Osteoblast (primary cell): ENCODE data around the gene CPSF7. TPM values are rescaled to one million over a fixed set of nuclear protein-coding genes. Genes with fewer than 3 reads are reported as not detected.

Experiments
- DNase-seq: peaks from one replicate; pipeline ENCODE4 v3.0.0; 2011; ENCODE audit warnings: low spot score, mixed read lengths; ENCODE audit not compliant: insufficient read length; ENCODE audit errors: missing footprints
- H2AFZ ChIP-seq: 2 replicates; pipeline ENCODE4 v1.6.0; 2011; ENCODE audit warnings: mild to moderate bottlenecking, low read length
- H3K27ac ChIP-seq: 2 replicates; pipeline ENCODE4 v1.5.1; 2011; ENCODE audit warnings: mild to moderate bottlenecking, low read depth, low read length, moderate library complexity
- H3K27me3 ChIP-seq: 2 replicates; pipeline ENCODE4 v1.6.0; 2012; ENCODE audit warnings: mild to moderate bottlenecking, control low read depth, inconsistent platforms, low read length, moderate library complexity; ENCODE audit not compliant: insufficient read depth
- H3K36me3 ChIP-seq: 2 replicates; pipeline ENCODE4 v1.5.1; 2011; ENCODE audit warnings: mild to moderate bottlenecking, low read length, control low read depth, moderate library complexity; ENCODE audit not compliant: insufficient read depth
- H3K4me1 ChIP-seq: 2 replicates; pipeline ENCODE4 v1.5.1; 2011; ENCODE audit warnings: mild to moderate bottlenecking, low read length, control low read depth, moderate library complexity; ENCODE audit not compliant: insufficient read depth
- H3K4me2 ChIP-seq: 2 replicates; pipeline ENCODE4 v1.6.0; 2011; ENCODE audit warnings: mild to moderate bottlenecking, low read length; ENCODE audit not compliant: insufficient read depth
- H3K4me3 ChIP-seq: fragments of 200-600 bp; sonication (generic); 3 replicates; pipeline ENCODE4 v1.5.1; 2012; ENCODE audit warnings: mild to moderate bottlenecking, low read length, inconsistent platforms; ENCODE audit not compliant: insufficient read depth
- H3K79me2 ChIP-seq: 2 replicates; pipeline ENCODE4 v1.6.0; 2012; ENCODE audit warnings: mild to moderate bottlenecking, low read length, control low read depth, inconsistent platforms; ENCODE audit not compliant: insufficient read depth
- H3K9me3 ChIP-seq: 2 replicates; pipeline ENCODE4 v1.5.1; 2011; ENCODE audit warnings: low read depth, low read length, control low read depth
- H4K20me1 ChIP-seq: 2 replicates; pipeline ENCODE4 v1.6.0; 2012; ENCODE audit warnings: mild to moderate bottlenecking, low read length, control low read depth; ENCODE audit not compliant: insufficient read depth
- total RNA-seq: library from RNA; depleted of rRNA; stranded (reverse); fragments of >200 nt; gene quantifications from 2 replicates; pipeline ENCODE4 v1.2.3, GENCODE V29; 2012
- TF ChIP-seq, protein P1 (sequence below): IDR thresholded peaks from 2 replicates; pipeline ENCODE4 v1.5.1; 2011; ENCODE audit warnings: mild to moderate bottlenecking, low read depth, low read length, moderate library complexity; ENCODE audit errors: extremely low read depth

Gene CPSF7
- total RNA-seq, result 29.0 and 29.2 TPM in 2 replicates

DNA sequence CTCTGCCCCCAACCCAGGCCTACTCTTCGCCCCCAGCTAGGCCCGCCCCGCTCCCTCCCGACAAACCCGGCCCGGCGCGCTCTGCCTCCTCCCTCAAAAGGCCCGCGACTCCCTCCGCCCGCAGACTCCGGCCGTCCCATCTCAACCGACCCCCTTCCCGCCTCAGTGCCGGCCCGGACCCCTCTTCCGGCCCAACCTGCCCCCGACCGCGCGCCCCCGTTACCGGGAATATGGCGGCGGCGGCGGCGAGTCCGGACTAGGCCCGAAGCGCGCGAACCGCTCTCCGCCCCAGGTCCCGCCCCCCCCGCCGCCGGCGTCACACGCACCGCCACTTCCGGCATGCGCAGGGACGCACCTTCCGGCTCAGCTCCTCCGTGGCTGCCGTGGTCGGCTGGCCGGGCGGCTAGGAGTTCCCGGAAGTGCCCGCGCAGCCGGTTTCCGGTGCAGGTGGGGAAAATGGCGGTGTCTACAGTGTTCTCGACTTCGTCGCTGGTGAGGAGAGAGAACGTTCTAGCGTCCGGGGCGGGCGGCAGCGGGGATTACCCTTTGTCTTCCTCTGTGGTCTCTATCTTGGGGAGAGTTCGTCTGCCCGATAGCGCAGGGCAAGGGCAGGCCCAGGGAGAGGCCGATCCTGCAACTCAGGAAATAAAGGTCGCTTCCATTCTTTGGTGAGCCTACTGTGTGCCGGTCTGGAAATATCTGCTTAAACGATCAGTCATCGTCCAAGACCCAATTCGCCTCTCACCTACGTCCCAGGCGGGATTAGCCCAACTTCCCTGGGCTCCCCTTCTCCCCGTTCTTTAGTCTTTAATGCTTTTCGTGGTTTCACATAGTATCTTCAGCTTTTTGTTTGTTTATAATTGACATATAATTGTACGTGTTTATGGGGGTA, at the start of gene CPSF7, which contains the start of gene SDHAF2:
TSS of gene CPSF7 (minus strand) at position 285 of the 892 bp plus-strand sequence. CDS start 740 bp downstream, outside the sequence.
TSS of gene SDHAF2 (plus strand) at position 434 of the 892 bp plus-strand sequence. CDS start at position 457, 23 bp downstream.
- Histone ChIP-seq H2AFZ (peak within 1 kb of the TSS; percentile 100), H4K20me1 (peaks cover 19% of the 10 kb centered on the region), H3K4me1 (peaks cover 17% of the 10 kb centered on the region), H3K36me3 (peaks cover 38% of the 10 kb centered on the region), H3K4me2 (peak within 1 kb of the TSS; percentile 97), H3K4me3 (peak within 1 kb of the TSS; percentile 95), H3K9me3 (no peaks in the 10 kb centered on the region), H3K79me2 (peaks cover 94% of the 10 kb centered on the region), H3K27ac (peak within 1 kb of the TSS; percentile 94), H3K27me3 (no peaks in the 10 kb centered on the region)
- TF ChIP-seq, protein P1, sequence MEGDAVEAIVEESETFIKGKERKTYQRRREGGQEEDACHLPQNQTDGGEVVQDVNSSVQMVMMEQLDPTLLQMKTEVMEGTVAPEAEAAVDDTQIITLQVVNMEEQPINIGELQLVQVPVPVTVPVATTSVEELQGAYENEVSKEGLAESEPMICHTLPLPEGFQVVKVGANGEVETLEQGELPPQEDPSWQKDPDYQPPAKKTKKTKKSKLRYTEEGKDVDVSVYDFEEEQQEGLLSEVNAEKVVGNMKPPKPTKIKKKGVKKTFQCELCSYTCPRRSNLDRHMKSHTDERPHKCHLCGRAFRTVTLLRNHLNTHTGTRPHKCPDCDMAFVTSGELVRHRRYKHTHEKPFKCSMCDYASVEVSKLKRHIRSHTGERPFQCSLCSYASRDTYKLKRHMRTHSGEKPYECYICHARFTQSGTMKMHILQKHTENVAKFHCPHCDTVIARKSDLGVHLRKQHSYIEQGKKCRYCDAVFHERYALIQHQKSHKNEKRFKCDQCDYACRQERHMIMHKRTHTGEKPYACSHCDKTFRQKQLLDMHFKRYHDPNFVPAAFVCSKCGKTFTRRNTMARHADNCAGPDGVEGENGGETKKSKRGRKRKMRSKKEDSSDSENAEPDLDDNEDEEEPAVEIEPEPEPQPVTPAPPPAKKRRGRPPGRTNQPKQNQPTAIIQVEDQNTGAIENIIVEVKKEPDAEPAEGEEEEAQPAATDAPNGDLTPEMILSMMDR, result no peak
- DNase-seq, result peak; percentile 99

- no peaks in the 10 kb centered on the region for H3K79me2 ChIP-seq
- H3K4me1 ChIP-seq, result peaks cover 15% of the 10 kb centered on the region
- H3K4me2 ChIP-seq, result no peak overlapping the region
- H3K9me3 ChIP-seq, result no peaks in the 10 kb centered on the region
- TF ChIP-seq, protein P1, result peak; percentile 80
- H3K27ac ChIP-seq, result no peak overlapping the region
- peaks cover 11% of the 10 kb centered on the region for H3K27me3 ChIP-seq
- DNase-seq, result peak; percentile 89
- H4K20me1 ChIP-seq, result peaks cover 12% of the 10 kb centered on the region
- H3K4me3 ChIP-seq, result no peak overlapping the region
- H2AFZ ChIP-seq, result no peak overlapping the region
- H3K36me3 ChIP-seq, result no peaks in the 10 kb centered on the region
Observed at GRCh38 chr11:61477727-61478148, 48.0 kb upstream of the CPSF7 start.

DNA sequence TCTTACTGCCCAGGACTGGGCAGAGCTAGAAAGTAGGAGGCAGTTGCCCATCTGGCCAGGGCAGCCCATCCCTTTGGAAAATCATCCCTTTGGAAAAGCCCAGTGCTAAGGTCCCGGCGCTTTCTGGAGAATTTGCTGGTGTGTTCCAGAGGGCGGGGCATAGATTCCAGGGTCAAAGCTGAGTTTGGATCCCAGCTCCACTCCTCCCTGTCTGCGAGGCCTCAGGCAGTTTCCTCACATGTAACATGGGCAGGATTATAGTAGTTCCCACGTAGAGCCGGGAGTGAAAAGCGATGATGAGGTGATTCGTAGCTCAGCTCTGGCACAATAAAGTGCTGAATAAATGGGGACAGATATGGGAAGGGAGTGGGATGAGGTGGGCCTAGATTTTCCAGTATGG, 47.4 kb upstream of the CPSF7 start:
- Histone ChIP-seq H3K4me3 (no peak overlapping the region), H3K79me2 (no peaks in the 10 kb centered on the region), H3K4me1 (peaks cover 21% of the 10 kb centered on the region), H2AFZ (no peak overlapping the region), H3K36me3 (no peaks in the 10 kb centered on the region), H3K27me3 (peaks cover 11% of the 10 kb centered on the region), H3K27ac (no peak overlapping the region), H3K4me2 (no peak overlapping the region), H4K20me1 (peaks cover 12% of the 10 kb centered on the region), H3K9me3 (no peaks in the 10 kb centered on the region)
- no peak for DNase-seq
- TF ChIP-seq, protein P1, result no peak

- Histone ChIP-seq H3K27me3 (peaks cover 4% of the 10 kb centered on the region), H3K4me2 (no peak overlapping the region), H3K27ac (no peak overlapping the region), H4K20me1 (peaks cover 8% of the 10 kb centered on the region), H3K4me3 (no peak overlapping the region), H3K36me3 (no peaks in the 10 kb centered on the region), H3K79me2 (no peaks in the 10 kb centered on the region), H2AFZ (no peak overlapping the region), H3K9me3 (no peaks in the 10 kb centered on the region), H3K4me1 (peaks cover 25% of the 10 kb centered on the region)
- TF ChIP-seq, protein P1, result no peak
- DNase-seq, result no peak
Observed at GRCh38 chr11:61476371-61476770, 46.6 kb upstream of the CPSF7 start.
